ENCODE results near the gene FTO.

DNA sequence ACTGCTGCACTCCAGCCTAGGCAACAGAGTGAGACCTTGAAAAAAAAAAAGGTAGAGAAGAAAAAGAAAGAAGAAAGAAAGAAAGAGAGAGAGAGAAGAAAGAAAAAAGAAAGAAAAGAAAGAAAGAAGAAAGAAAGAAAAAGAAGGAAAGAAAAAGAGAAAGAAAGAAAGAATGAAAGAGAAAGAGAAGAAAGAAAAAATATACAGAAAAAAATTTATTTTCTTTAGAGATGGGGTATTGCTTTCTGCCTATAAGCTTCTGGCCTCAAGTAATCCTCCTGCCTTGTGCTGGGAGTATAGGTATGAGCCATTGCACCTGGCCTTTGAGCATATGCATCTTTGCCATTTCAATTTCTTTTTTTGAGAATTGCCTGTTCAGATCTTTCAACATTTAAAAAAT is 425.9 kb downstream of the FTO start:
- TF ChIP-seq, protein P1, sequence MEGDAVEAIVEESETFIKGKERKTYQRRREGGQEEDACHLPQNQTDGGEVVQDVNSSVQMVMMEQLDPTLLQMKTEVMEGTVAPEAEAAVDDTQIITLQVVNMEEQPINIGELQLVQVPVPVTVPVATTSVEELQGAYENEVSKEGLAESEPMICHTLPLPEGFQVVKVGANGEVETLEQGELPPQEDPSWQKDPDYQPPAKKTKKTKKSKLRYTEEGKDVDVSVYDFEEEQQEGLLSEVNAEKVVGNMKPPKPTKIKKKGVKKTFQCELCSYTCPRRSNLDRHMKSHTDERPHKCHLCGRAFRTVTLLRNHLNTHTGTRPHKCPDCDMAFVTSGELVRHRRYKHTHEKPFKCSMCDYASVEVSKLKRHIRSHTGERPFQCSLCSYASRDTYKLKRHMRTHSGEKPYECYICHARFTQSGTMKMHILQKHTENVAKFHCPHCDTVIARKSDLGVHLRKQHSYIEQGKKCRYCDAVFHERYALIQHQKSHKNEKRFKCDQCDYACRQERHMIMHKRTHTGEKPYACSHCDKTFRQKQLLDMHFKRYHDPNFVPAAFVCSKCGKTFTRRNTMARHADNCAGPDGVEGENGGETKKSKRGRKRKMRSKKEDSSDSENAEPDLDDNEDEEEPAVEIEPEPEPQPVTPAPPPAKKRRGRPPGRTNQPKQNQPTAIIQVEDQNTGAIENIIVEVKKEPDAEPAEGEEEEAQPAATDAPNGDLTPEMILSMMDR (IDR thresholded peaks at IDR 0.05 in 4 of 5, conservative IDR thresholded peaks at IDR 0.05 in 1 of 5), result no peak
- TF ChIP-seq POLR2A (IDR thresholded peaks at IDR 0.05), result no peak

Measured in gastrocnemius medialis (tissue), 4 donors.